Ishikawa (cell line): ENCODE data around the gene MDN1.

ENCODE experiments used
- CREB1 ChIP-seq: IDR thresholded peaks from 2 replicates; pipeline ENCODE4 v1.6.1; 2012; ENCODE audit warnings: low read depth
- RAD21 ChIP-seq: IDR thresholded peaks from 2 replicates; pipeline ENCODE4 v1.6.1; 2012; ENCODE audit warnings: low read depth
- TCF12 ChIP-seq: IDR thresholded peaks from 2 replicates; pipeline ENCODE4 v1.6.1; 2012; ENCODE audit warnings: low read depth
- ZBTB7A ChIP-seq: IDR thresholded peaks from 2 replicates; pipeline ENCODE4 v1.6.1; 2012; ENCODE audit warnings: low read depth

DNA sequence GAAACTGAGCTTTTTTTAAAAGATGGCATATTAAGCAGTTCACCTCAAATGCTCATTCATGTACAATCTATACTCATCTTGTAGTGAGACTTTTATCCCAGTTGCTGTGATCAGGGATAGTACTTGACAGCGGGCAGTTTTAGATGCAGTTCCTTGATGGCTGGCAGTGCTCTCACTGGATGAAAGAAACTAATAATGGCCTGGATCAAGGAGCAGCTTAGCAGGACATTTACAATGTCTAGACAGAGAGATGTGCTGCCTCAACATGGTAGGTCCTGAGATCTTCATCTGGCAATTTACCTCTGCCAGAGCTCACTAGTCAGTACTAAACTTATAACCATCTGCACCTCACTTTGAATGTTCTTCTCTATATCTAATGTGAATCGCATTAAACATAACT, 134.3 kb downstream of the MDN1 start:
- TF ChIP-seq CREB1 (no peak), RAD21 (no peak), ZBTB7A (no peak), TCF12 (no peak)
